ELF-1 (cell line): ENCODE measurements around the gene TMEM60.
"Not testable (repeated sequence)": the region's sequence is repeated elsewhere in the genome, so short reads cannot be mapped to it uniquely, and the experiment has no call there.

Experiments used
- DNase-seq: peaks from one replicate; pipeline ENCODE4 v3.0.0-alpha.2; 2016; ENCODE audit warnings: low read depth, low spot score

The TMEM60 gene

GRCh38 chr7:77811516-77812289 lies 13.5 kb upstream of the TMEM60 start:
- DNase-seq, result no peak

GRCh38 chr7:77808517-77808916 lies 10.3 kb upstream of the TMEM60 start:
- DNase-seq, result no peak

GRCh38 chr7:77806425-77806824 lies 8.2 kb upstream of the TMEM60 start:
- DNase-seq, result no peak

- DNase-seq, result no peak
Observed at GRCh38 chr7:77802557-77803405, 4.5 kb upstream of the TMEM60 start.

GRCh38 chr7:77800730-77801129 lies 2.5 kb upstream of the TMEM60 start:
- no peak for DNase-seq

- no peak for DNase-seq
Observed at GRCh38 chr7:77800158-77800557, 1.9 kb upstream of the TMEM60 start.

- DNase-seq, result peak; percentile 79
Observed at GRCh38 chr7:77799078-77799964, 1.1 kb upstream of the TMEM60 start.

- no peak for DNase-seq
Observed at GRCh38 chr7:77797734-77798393, 370 bp downstream of the TMEM60 start.

GRCh38 chr7:77796960-77797359 lies 1.3 kb downstream of the TMEM60 start:
- no peak for DNase-seq

GRCh38 chr7:77796109-77796508 lies 2.1 kb downstream of the TMEM60 start:
- DNase-seq, result no peak

- DNase-seq, result no peak
Observed at GRCh38 chr7:77794000-77794399, 4.2 kb downstream of the TMEM60 start.

GRCh38 chr7:77791956-77792355 lies 6.3 kb downstream of the TMEM60 start:
- DNase-seq, result no peak

GRCh38 chr7:77791336-77791735 lies 6.9 kb downstream of the TMEM60 start:
- no peak for DNase-seq

- no peak for DNase-seq
Observed at GRCh38 chr7:77788327-77788902, 9.8 kb downstream of the TMEM60 start.

GRCh38 chr7:77786741-77787140 lies 11.5 kb downstream of the TMEM60 start:
- DNase-seq, result no peak

GRCh38 chr7:77786018-77786417 lies 12.2 kb downstream of the TMEM60 start:
- no peak for DNase-seq

GRCh38 chr7:77784426-77784825 lies 13.8 kb downstream of the TMEM60 start:
- not testable (repeated sequence) for DNase-seq

- DNase-seq, result no peak
Observed at GRCh38 chr7:77783545-77783944, 14.7 kb downstream of the TMEM60 start.

- no peak for DNase-seq
Observed at GRCh38 chr7:77783111-77783510, 15.1 kb downstream of the TMEM60 start.

- no peak for DNase-seq
Observed at GRCh38 chr7:77782383-77782782, 15.9 kb downstream of the TMEM60 start.

GRCh38 chr7:77778535-77778934 lies 19.7 kb downstream of the TMEM60 start:
- no peak for DNase-seq
